Esophagus squamous epithelium (tissue), 5 donors: ENCODE results near the gene RBM33. TPM values are rescaled to one million over a fixed set of nuclear protein-coding genes. Genes with fewer than 3 reads are reported as not detected.
A peak's percentile ranks its signal among the peaks of the same experiment; 100 is the strongest.

Experiments used
- DNase-seq: peaks from one replicate; lab custom pipeline; 2025; lab: John Stamatoyannopoulos, UW
- H3K27ac ChIP-seq, 4 donors: fragments of 200-600 bp; sonication (generic); one replicate each; pipeline ENCODE4 v1.5.1; 2016 to 2019; ENCODE audit warnings: mild to moderate bottlenecking in 1 of 4
- H3K27me3 ChIP-seq, 4 donors: fragments of 200-600 bp; sonication (generic); 1 replicate in 3 of 4; 2 replicates in 1 of 4; pipeline versions ENCODE4 v1.5.1 to v1.6.0; 2017 to 2021; ENCODE audit warnings: antibody characterized with exemption in 1 of 4
- H3K36me3 ChIP-seq, 3 donors: fragments of 200-600 bp; sonication (generic); one replicate each; pipeline ENCODE4 v1.5.1; 2016 to 2019
- H3K4me1 ChIP-seq, 3 donors: fragments of 200-600 bp; sonication (generic); one replicate each; pipeline ENCODE4 v1.5.1; 2017 to 2019
- H3K4me3 ChIP-seq, 4 donors: fragments of 200-600 bp; sonication (generic); 1 replicate in 3 of 4; 2 replicates in 1 of 4; pipeline ENCODE4 v1.5.1; 2016 to 2019; ENCODE audit warnings: mild to moderate bottlenecking in 2 of 4, moderate library complexity in 1 of 4
- H3K9me3 ChIP-seq, 3 donors: fragments of 200-600 bp; sonication (generic); one replicate each; pipeline ENCODE4 v1.5.1; 2016 to 2019
- CTCF ChIP-seq, 6 experiments: fragments of 450-650 bp in 4 of 6; fragments of 200-600 bp in 2 of 6; sonication (generic) in 2 of 6; IDR thresholded peaks; one replicate each; pipeline ENCODE4 v1.5.1; 2016 to 2019; ENCODE audit warnings: antibody characterized with exemption in 6 of 6, mild to moderate bottlenecking in 4 of 6, moderate library complexity in 4 of 6
- POLR2A ChIP-seq, 4 donors: fragments of 450-650 bp; IDR thresholded peaks; one replicate each; pipeline ENCODE4 v1.6.1; 2017; ENCODE audit warnings: antibody characterized with exemption in 4 of 4, mild to moderate bottlenecking in 4 of 4, moderate library complexity in 3 of 4
- WGBS, 2 donors: methylation state at CpG; one replicate each; pipeline ENCODE4 v1.1.5; 2018; 5-methylcytosine and 5-hydroxymethylcytosine counted together
- intact Hi-C: fragments of 100-400 bp; cut with DNase I; formaldehyde crosslinking; loops from one replicate; pipeline ENCODE4 v1.15.0; 2022
- total RNA-seq, 4 donors: library from RNA; depleted of rRNA; stranded (reverse); fragments of >200 nt; gene quantifications; one replicate each; pipeline ENCODE4 v1.1.0, GENCODE V29; 2016
- donor health status: DM: yes; HTN: yes; CAD: no.

Gene RBM33
- total RNA-seq, 4 donors from 2014 or later, result 20.3 to 45.6 (median 26.9) TPM

- no peak for DNase-seq
- Histone ChIP-seq H3K27ac (no peak overlapping the region), H3K4me3 (no peak overlapping the region), H3K36me3 (peaks cover 0 to 75% (median 4%) of the 10 kb centered on the region in 3 donors), H3K9me3 (no peaks in the 10 kb centered on the region), H3K4me1 (peaks cover 0 to 8% (median 8%) of the 10 kb centered on the region in 3 donors), H3K27me3 (peaks cover 0 to 12% (median 0%) of the 10 kb centered on the region in 4 donors)
- intact Hi-C loops, result no loop called here
- TF ChIP-seq CTCF (IDR thresholded peaks at IDR 0.05), result no peak
- no peak for TF ChIP-seq POLR2A (IDR thresholded peaks at IDR 0.05)
- 89 to 93% methylated on average over 5 to 7 of the region's 10 CpGs for WGBS, 2 donors
Measured at GRCh38 chr7:155782466-155782865, 138.0 kb downstream of the RBM33 start.

- no peaks in the 10 kb centered on the region for H3K9me3 ChIP-seq
- intact Hi-C loops, result no loop called here
- peaks cover 0 to 18% (median 0%) of the 10 kb centered on the region in 4 donors for H3K27me3 ChIP-seq
- DNase-seq, result no peak
- WGBS, 2 donors, result 72 to 75% methylated on average over 10 of the region's 10 CpGs
- peaks cover 0 to 44% (median 0%) of the 10 kb centered on the region in 3 donors for H3K36me3 ChIP-seq
- no peak overlapping the region for H3K4me3 ChIP-seq
- TF ChIP-seq CTCF (IDR thresholded peaks at IDR 0.05) (no peak), POLR2A (IDR thresholded peaks at IDR 0.05) (no peak)
- no peak overlapping the region for H3K27ac ChIP-seq
- peaks cover 3 to 24% (median 13%) of the 10 kb centered on the region in 3 donors for H3K4me1 ChIP-seq
Measured at GRCh38 chr7:155785536-155785935, 141.1 kb downstream of the RBM33 start.

- Histone ChIP-seq H3K4me3 (no peak overlapping the region), H3K27ac (no peak overlapping the region), H3K9me3 (no peaks in the 10 kb centered on the region), H3K27me3 (peaks cover 0 to 18% (median 0%) of the 10 kb centered on the region in 4 donors), H3K36me3 (peaks cover 0 to 35% (median 0%) of the 10 kb centered on the region in 3 donors), H3K4me1 (peaks cover 3 to 24% (median 13%) of the 10 kb centered on the region in 3 donors)
- intact Hi-C loops, result no loop called here
- no peak for DNase-seq
- TF ChIP-seq POLR2A (IDR thresholded peaks at IDR 0.05) (no peak), CTCF (IDR thresholded peaks at IDR 0.05) (no peak)
- 89 to 91% methylated on average over 10 of the region's 10 CpGs for WGBS, 2 donors
Measured at GRCh38 chr7:155786491-155786890, 142.0 kb downstream of the RBM33 start.

- intact Hi-C loops, result no loop called here
- no peak for DNase-seq
- TF ChIP-seq CTCF (IDR thresholded peaks at IDR 0.05) (no peak), POLR2A (IDR thresholded peaks at IDR 0.05) (no peak)
- no peak overlapping the region for H3K27ac ChIP-seq
- H3K9me3 ChIP-seq, result no peaks in the 10 kb centered on the region
- WGBS, 2 donors, result 2 to 8% methylated on average over 6 to 12 of the region's 68 CpGs
- H3K4me3 ChIP-seq, result peak overlapping the region; percentile 33 to 61 (median 40)
- peaks cover 0 to 27% (median 0%) of the 10 kb centered on the region in 3 donors for H3K36me3 ChIP-seq
- H3K4me1 ChIP-seq, result peaks cover 3 to 24% (median 13%) of the 10 kb centered on the region in 3 donors
- H3K27me3 ChIP-seq, result peaks cover 0 to 18% (median 0%) of the 10 kb centered on the region in 4 donors
Measured at GRCh38 chr7:155787171-155787851, 142.8 kb downstream of the RBM33 start.

- DNase-seq, result no peak
- intact Hi-C loops, result no loop called here
- 40 to 71% methylated on average over 1 to 15 of the region's 22 CpGs for WGBS, 2 donors
- peaks cover 3 to 24% (median 13%) of the 10 kb centered on the region in 3 donors for H3K4me1 ChIP-seq
- peaks cover 0 to 15% (median 0%) of the 10 kb centered on the region in 3 donors for H3K36me3 ChIP-seq
- H3K4me3 ChIP-seq, result no peak overlapping the region
- peaks cover 0 to 18% (median 0%) of the 10 kb centered on the region in 4 donors for H3K27me3 ChIP-seq
- TF ChIP-seq CTCF (IDR thresholded peaks at IDR 0.05) (no peak), POLR2A (IDR thresholded peaks at IDR 0.05) (no peak)
- no peaks in the 10 kb centered on the region for H3K9me3 ChIP-seq
- peak overlapping the region in 1 of 4 donors; percentile 11 for H3K27ac ChIP-seq
Measured at GRCh38 chr7:155788616-155789000, 144.1 kb downstream of the RBM33 start.
